HEK293 (cell line): Measurements from ENCODE around the gene MAML2.

Experiments
- CTCF ChIA-PET: fragments of 350-600 bp; formaldehyde crosslinking; extraction: SDS; loops from one replicate; lab custom pipeline; 2021; ENCODE audit warnings: antibody characterized with exemption; lab: Yijun Ruan, JAX
- POLR2A ChIA-PET: fragments of 300-600 bp; formaldehyde crosslinking; extraction: SDS; loops from one replicate; lab custom pipeline; 2020; ENCODE audit warnings: antibody characterized with exemption, inconsistent platforms; lab: Yijun Ruan, JAX
- H3K27ac ChIP-seq: fragments of 200-500 bp; sonication (Bioruptor generic); 2 replicates; pipeline ENCODE4 v1.5.1; 2014; ENCODE audit warnings: low read depth, low read length, control low read depth, inconsistent platforms; ENCODE audit errors: extremely low read depth
- H3K36me3 ChIP-seq, 2 experiments: fragments of 200-500 bp in 1 of 2; sonication (Bioruptor generic) in 1 of 2; 1 replicate in 1 of 2; 2 replicates in 1 of 2; pipeline ENCODE4 v1.5.1; 2014 to 2017; ENCODE audit warnings: inconsistent platforms in 2 of 2, low read length in 2 of 2; ENCODE audit not compliant: control insufficient read depth in 2 of 2, insufficient read depth in 1 of 2
- H3K4me1 ChIP-seq: fragments of 200-500 bp; sonication (Bioruptor generic); 2 replicates; pipeline ENCODE4 v1.5.1; 2014; ENCODE audit warnings: mild to moderate bottlenecking, low read length, inconsistent platforms; ENCODE audit not compliant: control insufficient read depth, insufficient read depth
- H3K4me3 ChIP-seq: 2 replicates; pipeline ENCODE4 v1.5.1; 2011; ENCODE audit warnings: low read depth, mild to moderate bottlenecking, control low read depth, low read length, moderate library complexity
- H3K9me3 ChIP-seq: fragments of 200-500 bp; sonication (Bioruptor generic); 2 replicates; pipeline ENCODE4 v1.5.1; 2014; ENCODE audit warnings: low read depth, low read length, inconsistent platforms; ENCODE audit not compliant: control insufficient read depth, insufficient read depth
- EGR2 ChIP-seq: fragments of 450-650 bp; formaldehyde crosslinking; IDR thresholded peaks from 2 replicates; pipeline ENCODE4 v1.5.1; 2016; ENCODE audit warnings: low read depth, missing biosample characterization, missing genetic modification characterization
- FEZF1 ChIP-seq: fragments of 450-650 bp; formaldehyde crosslinking; IDR thresholded peaks from 2 replicates; pipeline ENCODE4 v1.5.1; 2016; ENCODE audit warnings: missing biosample characterization, missing genetic modification characterization
- GLI2 ChIP-seq: fragments of 450-650 bp; formaldehyde crosslinking; IDR thresholded peaks from 2 replicates; pipeline ENCODE4; 2017; ENCODE audit warnings: missing biosample characterization, missing genetic modification characterization, low read depth, borderline replicate concordance
- GLIS1 ChIP-seq: fragments of 450-650 bp; formaldehyde crosslinking; IDR thresholded peaks from 2 replicates; pipeline ENCODE4 v1.5.1; 2016; ENCODE audit warnings: missing biosample characterization, missing genetic modification characterization
- OVOL3 ChIP-seq: fragments of 450-650 bp; formaldehyde crosslinking; IDR thresholded peaks from 2 replicates; pipeline ENCODE4 v1.5.1; 2016; ENCODE audit warnings: missing biosample characterization, missing genetic modification characterization
- SP3 ChIP-seq: fragments of 450-650 bp; formaldehyde crosslinking; IDR thresholded peaks from 2 replicates; pipeline ENCODE4 v1.5.1; 2016; ENCODE audit warnings: missing biosample characterization, missing genetic modification characterization
- TCF7L2 ChIP-seq: IDR thresholded peaks from 2 replicates; pipeline ENCODE4 v1.6.1; 2011; ENCODE audit warnings: low read depth, mild to moderate bottlenecking, inconsistent platforms, low read length, moderate library complexity, borderline replicate concordance
- ZBTB20 ChIP-seq: fragments of 450-650 bp; formaldehyde crosslinking; IDR thresholded peaks from 2 replicates; pipeline ENCODE4 v1.5.1; 2016; ENCODE audit warnings: missing biosample characterization, missing genetic modification characterization
- ZBTB6 ChIP-seq: fragments of 450-650 bp; formaldehyde crosslinking; IDR thresholded peaks from 2 replicates; pipeline ENCODE4 v1.5.1; 2017; ENCODE audit warnings: missing biosample characterization, missing genetic modification characterization
- ZFHX2 ChIP-seq: fragments of 450-650 bp; formaldehyde crosslinking; conservative IDR thresholded peaks from 2 replicates; pipeline ENCODE4 v1.5.1; 2016; ENCODE audit warnings: missing biosample characterization, missing genetic modification characterization
- ZNF138 ChIP-seq: fragments of 450-650 bp; formaldehyde crosslinking; IDR thresholded peaks from 2 replicates; pipeline ENCODE4 v1.5.1; 2016; ENCODE audit warnings: missing biosample characterization, missing genetic modification characterization, borderline replicate concordance
- ZNF169 ChIP-seq: fragments of 450-650 bp; formaldehyde crosslinking; IDR thresholded peaks from 2 replicates; pipeline ENCODE4 v1.5.1; 2016; ENCODE audit warnings: missing biosample characterization, missing genetic modification characterization
- ZNF558 ChIP-seq: fragments of 450-650 bp; formaldehyde crosslinking; IDR thresholded peaks from 2 replicates; pipeline ENCODE4 v1.5.1; 2016; ENCODE audit warnings: missing biosample characterization, missing genetic modification characterization
- ZNF623 ChIP-seq: fragments of 450-650 bp; formaldehyde crosslinking; IDR thresholded peaks from 2 replicates; pipeline ENCODE4 v1.5.1; 2016; ENCODE audit warnings: missing biosample characterization, missing genetic modification characterization
- ZNF639 ChIP-seq: fragments of 450-650 bp; formaldehyde crosslinking; IDR thresholded peaks from 2 replicates; pipeline ENCODE4 v1.5.1; 2016; ENCODE audit warnings: missing biosample characterization, missing genetic modification characterization
- ZNF658 ChIP-seq: fragments of 450-650 bp; formaldehyde crosslinking; IDR thresholded peaks from 2 replicates; pipeline ENCODE4; 2016; ENCODE audit warnings: missing biosample characterization, missing genetic modification characterization
- ZNF692 ChIP-seq: fragments of 450-650 bp; formaldehyde crosslinking; IDR thresholded peaks from 2 replicates; pipeline ENCODE4 v1.5.1; 2016; ENCODE audit warnings: missing biosample characterization, missing genetic modification characterization

Gene MAML2

GRCh38 chr11:96178887-96179279 lies 164.1 kb downstream of the MAML2 start:
- no peaks in the 10 kb centered on the region; the same call in 1 of the 2 replicates for H3K4me1 ChIP-seq
- POLR2A ChIA-PET, result no interaction called here
- TF ChIP-seq ZNF639 (tag by site-specific recombination), result no peak
- no peak for TF ChIP-seq ZNF169 (tag by site-specific recombination)
- no peak for TF ChIP-seq SP3 (tag by site-specific recombination)
- no peak for TF ChIP-seq ZNF558 (tag by site-specific recombination)
- no peak for TF ChIP-seq ZBTB6 (tag by site-specific recombination)
- TF ChIP-seq, all 188 proteins: peak for 0
- no peak overlapping the region for H3K27ac ChIP-seq
- CTCF ChIA-PET, result no interaction called here
- H3K4me3 ChIP-seq, result no peak overlapping the region
- no peaks in the 10 kb centered on the region for H3K9me3 ChIP-seq
- H3K36me3 ChIP-seq, result no peaks in the 10 kb centered on the region

- TF ChIP-seq TCF7L2, result peak; percentile 76; the same call in 1 of the 2 replicates
- TF ChIP-seq ZFHX2, result peak; percentile 67
- TF ChIP-seq FEZF1, result 0 out of 2 replicates have a peak, but pooled peaks have one; percentile 12
- TF ChIP-seq GLI2, result no peak
- TF ChIP-seq EGR2 (tag by site-specific recombination), result peak; percentile 62; the same call in 1 of the 2 replicates
- POLR2A ChIA-PET, result no interaction called here
- CTCF ChIA-PET, result no interaction called here
These were observed 164.7 kb downstream of the MAML2 start for GRCh38 chr11:96178049-96178886.

GRCh38 chr11:96177146-96177545 lies 165.8 kb downstream of the MAML2 start:
- Histone ChIP-seq H3K4me1 (no peaks in the 10 kb centered on the region; the same call in 1 of the 2 replicates), H3K9me3 (no peaks in the 10 kb centered on the region), H3K27ac (no peak overlapping the region), H3K36me3 (no peaks in the 10 kb centered on the region), H3K4me3 (no peak overlapping the region)
- ChIA-PET POLR2A (no interaction called here), CTCF (no interaction called here)
- TF ChIP-seq ZBTB20 (no peak), ZNF658 (tag by site-specific recombination) (no peak), OVOL3 (tag by site-specific recombination) (no peak), ZNF623 (tag by site-specific recombination) (no peak), SP3 (tag by site-specific recombination) (no peak), GLIS1 (tag by site-specific recombination) (no peak), ZNF692 (no peak), ZNF169 (tag by site-specific recombination) (no peak), ZNF138 (tag by site-specific recombination) (no peak)

More at GRCh38 chr11:96178049-96178886, 164.7 kb downstream of the MAML2 start:
- H3K4me3 ChIP-seq, result no peak overlapping the region
- H3K27ac ChIP-seq, result no peak overlapping the region
- no peaks in the 10 kb centered on the region for H3K9me3 ChIP-seq
- H3K4me1 ChIP-seq, result no peaks in the 10 kb centered on the region; the same call in 1 of the 2 replicates
- no peaks in the 10 kb centered on the region for H3K36me3 ChIP-seq
